Choroid plexus epithelial cell (primary cell): ENCODE measurements around the gene WDR82.

Source experiments
- DNase-seq: peaks from one replicate; pipeline ENCODE4 v3.0.0-alpha.2; 2010; ENCODE audit warnings: low read depth
- H3K4me3 ChIP-seq: 2 replicates; pipeline ENCODE4 v1.5.1; 2011; ENCODE audit warnings: low read depth, mild to moderate bottlenecking, control low read depth, low read length, moderate library complexity
- CTCF ChIP-seq: conservative IDR thresholded peaks from 2 replicates; pipeline ENCODE4 v1.5.1; 2011; ENCODE audit warnings: low read depth, mild to moderate bottlenecking, control low read depth, inconsistent platforms, low read length, moderate library complexity

Gene WDR82

GRCh38 chr3:52278510-52279069 lies at the start of gene WDR82:
TSS of gene WDR82 (minus strand) at chr3:52278649. CDS start at chr3:52278361, 288 bp downstream.
- peak; percentile 64 for TF ChIP-seq CTCF
- peak within 1 kb of the TSS; percentile 97 for H3K4me3 ChIP-seq

DNA sequence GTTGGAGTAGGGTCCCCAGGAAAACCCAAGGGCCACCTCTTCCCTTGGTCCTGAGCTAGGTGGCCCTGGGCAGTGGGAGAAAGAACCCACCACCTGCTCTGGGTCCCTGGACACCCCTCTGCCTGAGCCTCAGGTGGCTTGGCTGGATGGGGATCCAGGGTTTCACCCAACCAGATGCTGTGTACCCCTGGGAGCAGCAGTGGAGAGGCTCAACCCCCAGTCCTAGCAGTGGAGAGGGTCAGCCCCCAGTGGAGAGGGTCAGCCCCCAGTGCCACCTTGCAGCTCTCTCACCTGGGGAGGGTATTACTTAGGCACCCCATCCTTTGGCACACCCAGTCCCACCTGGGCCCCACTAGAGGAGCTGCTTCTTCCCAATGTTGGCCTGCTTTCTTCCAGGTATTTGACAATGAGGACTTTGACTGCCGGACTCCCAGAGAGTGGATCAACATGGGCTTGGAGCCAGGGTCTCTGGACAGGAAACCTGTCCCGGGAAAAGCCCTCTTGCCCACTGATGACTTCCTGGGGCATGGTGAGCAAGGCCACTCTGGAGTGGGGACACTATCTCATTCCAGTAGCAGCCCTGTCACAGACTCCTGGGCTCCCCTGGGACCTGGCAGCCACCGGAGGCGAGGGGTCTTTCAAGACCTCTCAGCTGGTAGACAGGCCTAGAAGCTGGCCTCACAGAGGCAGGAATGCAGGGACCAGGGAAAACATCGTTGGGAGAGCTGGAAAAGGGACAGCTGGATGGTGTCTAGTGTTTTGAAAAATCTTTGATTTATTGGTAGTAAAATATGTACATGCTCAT lies 49.2 kb upstream of the WDR82 start:
- no peak for DNase-seq
- H3K4me3 ChIP-seq: no peak overlapping the region
- no peak for TF ChIP-seq CTCF

More at GRCh38 chr3:52278510-52279069, at the start of gene WDR82:
- peak; percentile 95 for DNase-seq

DNA sequence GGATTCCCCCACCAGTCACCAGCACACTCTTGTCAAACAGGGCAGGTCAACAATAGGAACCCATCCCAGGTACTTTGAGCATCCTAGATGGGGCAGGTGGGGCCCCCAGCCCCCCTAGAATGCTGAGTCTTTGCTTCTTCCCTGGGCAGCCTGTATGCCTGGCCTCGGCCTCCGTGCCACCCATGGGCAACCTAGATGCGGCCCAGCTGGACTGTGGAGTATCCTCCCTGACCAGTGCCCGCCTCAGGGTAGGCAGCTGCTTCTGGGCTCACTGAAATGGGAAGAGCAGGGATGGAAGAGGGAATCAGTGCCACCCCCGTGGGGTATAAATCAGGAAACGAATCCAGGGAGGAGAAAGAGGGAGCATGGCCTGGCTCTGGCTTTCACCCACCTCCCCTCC lies 48.5 kb upstream of the WDR82 start:
- no peak for TF ChIP-seq CTCF
- no peak overlapping the region for H3K4me3 ChIP-seq
- no peak for DNase-seq

GRCh38 chr3:52325686-52326085 lies 47.2 kb upstream of the WDR82 start:
- DNase-seq: no peak

GRCh38 chr3:52324676-52325075 lies 46.2 kb upstream of the WDR82 start:
- no peak for DNase-seq
- TF ChIP-seq CTCF: no peak
- no peak overlapping the region for H3K4me3 ChIP-seq

More at GRCh38 chr3:52325686-52326085, 47.2 kb upstream of the WDR82 start:
- no peak for TF ChIP-seq CTCF
- no peak overlapping the region for H3K4me3 ChIP-seq

DNA sequence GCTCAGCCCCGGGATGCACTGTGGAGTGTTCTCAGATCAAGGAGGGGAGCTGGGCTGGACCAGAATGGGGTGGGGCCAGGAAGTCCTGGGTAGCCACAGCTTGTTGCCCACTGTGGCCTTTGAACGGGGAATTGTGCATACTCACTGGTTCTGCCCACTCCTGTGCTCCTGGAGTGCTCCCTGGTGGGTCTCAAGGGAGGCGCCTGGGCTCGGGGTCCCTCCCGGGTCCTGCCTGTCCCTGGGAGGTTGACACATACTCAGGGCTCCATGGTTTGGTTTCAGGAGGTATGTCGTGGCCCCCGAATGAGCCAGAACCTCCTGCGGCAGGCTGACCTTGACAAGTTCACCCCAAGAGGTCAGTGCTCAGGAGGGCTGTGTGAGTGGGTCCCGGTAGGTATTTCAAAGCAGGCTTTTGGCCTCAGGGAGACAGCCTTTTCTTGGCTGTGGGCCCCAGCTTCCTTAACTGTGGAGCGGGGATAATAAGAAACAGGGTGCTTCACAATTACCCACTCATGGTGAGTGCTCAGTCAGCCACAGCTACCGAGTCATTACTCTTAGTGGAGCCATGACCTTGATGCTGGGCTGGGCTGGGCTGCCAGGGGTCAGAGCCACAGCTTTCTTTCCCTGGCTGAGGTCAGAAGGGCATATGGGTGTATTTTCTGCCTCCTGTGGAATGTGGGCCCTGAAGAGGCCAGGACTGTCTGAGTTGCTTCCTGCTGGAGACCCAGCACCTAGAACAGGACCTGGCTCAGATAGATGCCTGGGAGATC lies 45.3 kb upstream of the WDR82 start:
- no peak for TF ChIP-seq CTCF

More for the DNA sequence above, 45.3 kb upstream of the WDR82 start:
- no peak for DNase-seq
- H3K4me3 ChIP-seq: no peak overlapping the region
